ENCODE results near the gene B3GALT4. TPM values are rescaled to one million over a fixed set of nuclear protein-coding genes. Genes with fewer than 3 reads are reported as not detected.

B3GALT4 gene
- total RNA-seq, 1 donor from 2014 or later: 4.6 TPM

- H3K27me3 Mint-ChIP-seq: no peaks in the 10 kb centered on the region
- intact Hi-C loops (cut with micrococcal nuclease): loop anchor here (1.0 to 10.0 kb wide), 3 partner anchors 101 to 1582 kb away; partner anchors contain the start of genes CLIC1 and CUTA
- peaks cover 56% of the 10 kb centered on the region for H3K4me1 Mint-ChIP-seq
- H3K9me3 Mint-ChIP-seq: no peaks in the 10 kb centered on the region
- peak overlapping the region; percentile 70 for H3K27ac Mint-ChIP-seq
- DNase-seq: peak; percentile 67
- H3K4me3 Mint-ChIP-seq: peak overlapping the region; percentile 80
- peaks cover 58% of the 10 kb centered on the region for H3K36me3 Mint-ChIP-seq (ENCODE audit: low read depth)
Observed at GRCh38 chr6:33316603-33317418, 39.9 kb downstream of the B3GALT4 start.

- peak overlapping the region; percentile 96 for H3K4me3 Mint-ChIP-seq
- intact Hi-C loops (cut with micrococcal nuclease): loop anchor here (1.0 to 10.0 kb wide), 3 partner anchors 101 to 1583 kb away; partner anchors contain the start of genes CLIC1 and CUTA
- DNase-seq: no peak
- H3K4me1 Mint-ChIP-seq: peaks cover 54% of the 10 kb centered on the region
- H3K27me3 Mint-ChIP-seq: no peaks in the 10 kb centered on the region
- H3K36me3 Mint-ChIP-seq (ENCODE audit: low read depth): peaks cover 56% of the 10 kb centered on the region
- peak overlapping the region; percentile 70 for H3K27ac Mint-ChIP-seq
- no peaks in the 10 kb centered on the region for H3K9me3 Mint-ChIP-seq
Observed at GRCh38 chr6:33317419-33317668, 40.4 kb downstream of the B3GALT4 start.

- Mint-ChIP-seq H3K4me1 (peaks cover 53% of the 10 kb centered on the region), H3K9me3 (no peaks in the 10 kb centered on the region), H3K27me3 (no peaks in the 10 kb centered on the region), H3K36me3 (ENCODE audit: low read depth) (peaks cover 56% of the 10 kb centered on the region), H3K27ac (peak within 1 kb of the TSS; percentile 96), H3K4me3 (peak within 1 kb of the TSS; percentile 96)
- intact Hi-C loops (cut with micrococcal nuclease): loop anchor here (1.0 to 10.0 kb wide), 3 partner anchors 100 to 1583 kb away; partner anchors contain the start of genes CLIC1 and CUTA
- DNase-seq: peak; percentile 98
Observed at GRCh38 chr6:33317669-33318425, 40.9 kb downstream of the B3GALT4 start, which contains the start of gene ZBTB22. Gene ZBTB22 (minus strand): TSS chr6:33317744. CDS start chr6:33316916, 828 bp downstream.

GRCh38 chr6:33318426-33319073 is 41.6 kb downstream of the B3GALT4 start:
- H3K36me3 Mint-ChIP-seq (ENCODE audit: low read depth): peaks cover 50% of the 10 kb centered on the region
- intact Hi-C loops (cut with micrococcal nuclease): loop anchor here (10.0 kb wide), 2 partner anchors 256 to 1584 kb away; partner anchors contain the start of gene CLIC1
- H3K4me1 Mint-ChIP-seq: peaks cover 56% of the 10 kb centered on the region
- peak overlapping the region; percentile 96 for H3K4me3 Mint-ChIP-seq
- H3K9me3 Mint-ChIP-seq: no peaks in the 10 kb centered on the region
- peak overlapping the region; percentile 96 for H3K27ac Mint-ChIP-seq
- no peak for DNase-seq
- no peaks in the 10 kb centered on the region for H3K27me3 Mint-ChIP-seq

- H3K4me3 Mint-ChIP-seq: peak overlapping the region; percentile 93
- H3K9me3 Mint-ChIP-seq: no peaks in the 10 kb centered on the region
- no peaks in the 10 kb centered on the region for H3K27me3 Mint-ChIP-seq
- intact Hi-C loops (cut with micrococcal nuclease): loop anchor here (10.0 kb wide), 2 partner anchors 255 to 1585 kb away; partner anchors contain the start of gene CLIC1
- DNase-seq: no peak
- H3K27ac Mint-ChIP-seq: no peak overlapping the region
- peaks cover 59% of the 10 kb centered on the region for H3K4me1 Mint-ChIP-seq
- H3K36me3 Mint-ChIP-seq (ENCODE audit: low read depth): peaks cover 44% of the 10 kb centered on the region
Observed at GRCh38 chr6:33319939-33320314, 43.0 kb downstream of the B3GALT4 start.

GRCh38 chr6:33320315-33321181 is 43.6 kb downstream of the B3GALT4 start:
- Mint-ChIP-seq H3K9me3 (no peaks in the 10 kb centered on the region), H3K36me3 (ENCODE audit: low read depth) (peaks cover 44% of the 10 kb centered on the region), H3K27me3 (no peaks in the 10 kb centered on the region), H3K4me1 (peaks cover 59% of the 10 kb centered on the region), H3K27ac (peak overlapping the region; percentile 77), H3K4me3 (peak overlapping the region; percentile 93)
- no peak for DNase-seq
- intact Hi-C loops (cut with micrococcal nuclease): no loop called here

GRCh38 chr6:33321227-33321626 is 44.3 kb downstream of the B3GALT4 start:
- Mint-ChIP-seq H3K27ac (peak overlapping the region; percentile 77), H3K27me3 (no peaks in the 10 kb centered on the region), H3K36me3 (ENCODE audit: low read depth) (peaks cover 44% of the 10 kb centered on the region), H3K4me1 (peaks cover 56% of the 10 kb centered on the region), H3K9me3 (no peaks in the 10 kb centered on the region), H3K4me3 (peak overlapping the region; percentile 93)
- intact Hi-C loops (cut with micrococcal nuclease): no loop called here
- no peak for DNase-seq

GRCh38 chr6:33323623-33323948 is 46.7 kb downstream of the B3GALT4 start:
- Mint-ChIP-seq H3K4me3 (peak overlapping the region; percentile 93), H3K9me3 (no peaks in the 10 kb centered on the region), H3K27me3 (no peaks in the 10 kb centered on the region), H3K27ac (peak overlapping the region; percentile 94), H3K4me1 (peaks cover 39% of the 10 kb centered on the region), H3K36me3 (ENCODE audit: low read depth) (peaks cover 37% of the 10 kb centered on the region)
- intact Hi-C loops (cut with micrococcal nuclease): loop anchor here (1.0 kb wide), 6 partner anchors 9 to 68 kb away; partner anchors contain the start of genes KIFC1, PFDN6, TAPBP and VPS52
- no peak for DNase-seq

GRCh38 chr6:33324125-33324524 is 47.2 kb downstream of the B3GALT4 start:
- Mint-ChIP-seq H3K27me3 (no peaks in the 10 kb centered on the region), H3K36me3 (ENCODE audit: low read depth) (peaks cover 32% of the 10 kb centered on the region), H3K4me1 (peaks cover 34% of the 10 kb centered on the region), H3K27ac (peak overlapping the region; percentile 94), H3K4me3 (peak overlapping the region; percentile 93), H3K9me3 (no peaks in the 10 kb centered on the region)
- intact Hi-C loops (cut with micrococcal nuclease): no loop called here
- DNase-seq: no peak

Other genes with a start within 250 kb of the B3GALT4 start
- gene HLA-DPA1, start 203.5 kb upstream of the B3GALT4 start, total RNA-seq: 38.5 and 42.6 TPM in 2 replicates
- 4.7 and 6.2 TPM in 2 replicates for gene HLA-DPB1, start 201.1 kb upstream of the B3GALT4 start, total RNA-seq
- 0.47 and 0.56 TPM in 2 replicates for gene COL11A2, start 84.7 kb upstream of the B3GALT4 start, total RNA-seq
- gene RXRB, start 76.5 kb upstream of the B3GALT4 start, total RNA-seq: 46.6 and 48.0 TPM in 2 replicates
- gene SLC39A7, start 76.3 kb upstream of the B3GALT4 start, total RNA-seq: 61.7 and 63.9 TPM in 2 replicates
- 18.2 and 18.3 TPM in 2 replicates for gene HSD17B8, start 72.5 kb upstream of the B3GALT4 start, total RNA-seq
- 44.4 and 47.6 TPM in 2 replicates for gene RING1, start 68.6 kb upstream of the B3GALT4 start, total RNA-seq
- gene VPS52, start 5.2 kb upstream of the B3GALT4 start, total RNA-seq: 59.9 and 64.9 TPM in 2 replicates
- gene RPS18, start 5.0 kb upstream of the B3GALT4 start, total RNA-seq: 3,200 and 3,212 TPM in 2 replicates
- gene WDR46, start 12.1 kb downstream of the B3GALT4 start, total RNA-seq: 106 and 120 TPM in 2 replicates
- 114 and 132 TPM in 2 replicates for gene PFDN6, start 12.5 kb downstream of the B3GALT4 start, total RNA-seq
- gene RGL2, start 21.8 kb downstream of the B3GALT4 start, total RNA-seq: 27.3 and 28.4 TPM in 2 replicates
- gene TAPBP, start 37.0 kb downstream of the B3GALT4 start, total RNA-seq: 271 and 278 TPM in 2 replicates
- gene ZBTB22, start 40.6 kb downstream of the B3GALT4 start, total RNA-seq: 11.3 and 14.3 TPM in 2 replicates
- 64.9 and 71.3 TPM in 2 replicates for gene DAXX, start 45.8 kb downstream of the B3GALT4 start, total RNA-seq
- gene KIFC1, start 114.7 kb downstream of the B3GALT4 start, total RNA-seq: 64.9 and 66.5 TPM in 2 replicates
- 29.5 and 33.6 TPM in 2 replicates for gene PHF1, start 133.9 kb downstream of the B3GALT4 start, total RNA-seq
- gene CUTA, start 141.0 kb downstream of the B3GALT4 start, total RNA-seq: 120 and 124 TPM in 2 replicates
- 41.5 and 44.6 TPM in 2 replicates for gene SYNGAP1, start 142.9 kb downstream of the B3GALT4 start, total RNA-seq
- gene ZBTB9, start 177.5 kb downstream of the B3GALT4 start, total RNA-seq: 14.2 and 14.5 TPM in 2 replicates